Esophagus squamous epithelium (tissue), 4 donors: ENCODE data around the gene ATF5.

Experiments
- CTCF ChIP-seq, 6 experiments: fragments of 450-650 bp in 4 of 6; fragments of 200-600 bp in 2 of 6; sonication (generic) in 2 of 6; IDR thresholded peaks; one replicate each; pipeline ENCODE4 v1.5.1; 2016 to 2019; ENCODE audit warnings: antibody characterized with exemption in 6 of 6, mild to moderate bottlenecking in 4 of 6, moderate library complexity in 4 of 6
- POLR2A ChIP-seq, 4 donors: fragments of 450-650 bp; IDR thresholded peaks; one replicate each; pipeline ENCODE4 v1.6.1; 2017; ENCODE audit warnings: antibody characterized with exemption in 4 of 4, mild to moderate bottlenecking in 4 of 4, moderate library complexity in 3 of 4

DNA sequence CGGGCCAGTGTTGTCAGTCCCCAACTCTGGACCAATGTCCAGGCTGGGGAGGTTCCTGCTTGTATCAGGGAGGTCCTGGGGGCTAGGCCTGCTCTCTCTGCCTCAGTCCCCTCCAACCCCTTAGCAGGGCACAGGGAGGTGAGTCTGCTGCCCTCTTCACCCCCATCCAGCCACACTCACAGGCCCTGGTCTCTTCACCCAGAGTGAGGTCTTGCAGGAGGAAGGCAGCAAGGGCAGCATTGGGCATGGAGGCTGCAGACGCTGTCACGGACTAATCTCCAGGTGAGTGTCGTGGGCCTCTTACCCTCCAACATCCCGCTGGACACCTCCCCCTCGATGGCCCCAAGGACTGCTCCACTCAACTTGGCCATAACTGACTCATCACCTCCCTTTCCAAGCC lies 43.8 kb downstream of the ATF5 start:
- TF ChIP-seq CTCF (IDR thresholded peaks at IDR 0.05) (no peak), POLR2A (IDR thresholded peaks at IDR 0.05) (no peak)
